ENCODE data around the gene MAGI1. TPM values are rescaled to one million over a fixed set of nuclear protein-coding genes. Genes with fewer than 3 reads are reported as not detected.

The MAGI1 gene
- total RNA-seq, 1 experiment from 2014 or later = 38.6 TPM

- RAD21 ChIA-PET (ENCODE audit: low non-redundant PET in 1 of 2, low total read pairs in 2 of 2, uncharacterized antibody in 2 of 2, unreplicated experiment in 2 of 2) = no interaction called here
- H3K9me2 ChIP-seq (ENCODE audit: insufficient read depth) = no peaks in the 10 kb centered on the region
- CTCF ChIA-PET = no interaction called here
- no peaks in the 10 kb centered on the region for H3K9me3 ChIP-seq (ENCODE audit: control insufficient read depth in 1 of 2, insufficient read depth in 1 of 2, low read depth in 1 of 2, low read length in 2 of 2)
- no peak overlapping the region for H3K4me3 ChIP-seq (replicated peaks in 1 of 2; ENCODE audit: low read depth in 1 of 2, low read length in 2 of 2)
- peak overlapping the region; percentile 38 for H3K4me2 ChIP-seq (ENCODE audit: low read length)
- no peak for TF ChIP-seq RAD21 (IDR thresholded peaks at IDR 0.05; ENCODE audit: low read depth)
- TF ChIP-seq JUND (IDR thresholded peaks at IDR 0.05) = peak; percentile 48; the same call in 1 of the 2 replicates
- TF ChIP-seq FOSL1 (IDR thresholded peaks at IDR 0.05; ENCODE audit: low read depth) = peak; percentile 48
- intact Hi-C loops (cut with micrococcal nuclease) = no loop called here
- H3K9ac ChIP-seq (ENCODE audit: low read length) = no peak overlapping the region
- ATAC-seq (peak; percentile 75), DNase-seq (ENCODE audit: low read depth, low spot score) (peak; percentile 13)
- POLR2A ChIA-PET = no interaction called here
- no peaks in the 10 kb centered on the region; the same call in 1 of the 2 replicates for H4K20me1 ChIP-seq (ENCODE audit: insufficient read depth)
- peaks cover 9 to 10% of the 10 kb centered on the region in 2 experiments; a peak in 3 of 4 replicates for H3K4me1 ChIP-seq (ENCODE audit: control insufficient read depth in 1 of 2, insufficient read depth in 2 of 2, low read length in 2 of 2)
- H3K27ac ChIP-seq (ENCODE audit: low read depth, low read length) = no peak overlapping the region; the same call in 1 of the 2 replicates
- no peak overlapping the region for H2AFZ ChIP-seq (ENCODE audit: low read depth, low read length, poor library complexity, severe bottlenecking)
- H3K36me3 ChIP-seq (ENCODE audit: control insufficient read depth in 1 of 2, insufficient read depth in 2 of 2, low read length in 2 of 2) = no peaks in the 10 kb centered on the region
- H3K27me3 ChIP-seq (ENCODE audit: insufficient read depth, low read length) = no peaks in the 10 kb centered on the region
- no TSS peak for BruUV-seq (replicated peaks)
- H3K79me2 ChIP-seq (ENCODE audit: insufficient read depth, low read length) = 0 out of 2 replicates have a peak, but pooled peaks cover 15% of the 10 kb centered on the region
Observed at GRCh38 chr3:65888980-65889706, 149.6 kb downstream of the MAGI1 start.

GRCh38 chr3:65888196-65888595 lies 150.5 kb downstream of the MAGI1 start:
- Histone ChIP-seq H4K20me1 (ENCODE audit: insufficient read depth) (no peaks in the 10 kb centered on the region; the same call in 1 of the 2 replicates), H3K79me2 (ENCODE audit: insufficient read depth, low read length) (0 out of 2 replicates have a peak, but pooled peaks cover 15% of the 10 kb centered on the region)
- RAD21 ChIA-PET (ENCODE audit: low non-redundant PET in 1 of 2, low total read pairs in 2 of 2, uncharacterized antibody in 2 of 2, unreplicated experiment in 2 of 2) = no interaction called here

More at GRCh38 chr3:65888196-65888595, 150.5 kb downstream of the MAGI1 start:
- no peak overlapping the region for H3K9ac ChIP-seq (ENCODE audit: low read length)
- peaks cover 9 to 10% of the 10 kb centered on the region in 2 experiments; a peak in 3 of 4 replicates for H3K4me1 ChIP-seq (ENCODE audit: control insufficient read depth in 1 of 2, insufficient read depth in 2 of 2, low read length in 2 of 2)
- H3K4me2 ChIP-seq (ENCODE audit: low read length) = no peak overlapping the region
- ChIA-PET CTCF (no interaction called here), POLR2A (no interaction called here)
- no peaks in the 10 kb centered on the region for H3K27me3 ChIP-seq (ENCODE audit: insufficient read depth, low read length)
- no peaks in the 10 kb centered on the region for H3K36me3 ChIP-seq (ENCODE audit: control insufficient read depth in 1 of 2, insufficient read depth in 2 of 2, low read length in 2 of 2)
- no peak for TF ChIP-seq ELF1 (IDR thresholded peaks at IDR 0.05; ENCODE audit: borderline replicate concordance, low read depth)
- no peak for DNase-seq (ENCODE audit: low read depth, low spot score)
- no TSS peak for BruUV-seq (replicated peaks)
- no peak overlapping the region for H3K4me3 ChIP-seq (replicated peaks in 1 of 2; ENCODE audit: low read depth in 1 of 2, low read length in 2 of 2)
- no peak overlapping the region for H3K27ac ChIP-seq (ENCODE audit: low read depth, low read length)
- no peak for ATAC-seq
- no peak overlapping the region for H2AFZ ChIP-seq (ENCODE audit: low read depth, low read length, poor library complexity, severe bottlenecking)
- no peaks in the 10 kb centered on the region for H3K9me2 ChIP-seq (ENCODE audit: insufficient read depth)
- intact Hi-C loops (cut with micrococcal nuclease) = no loop called here
- no peaks in the 10 kb centered on the region for H3K9me3 ChIP-seq (ENCODE audit: control insufficient read depth in 1 of 2, insufficient read depth in 1 of 2, low read depth in 1 of 2, low read length in 2 of 2)
